ENCODE data around the gene CAV2.

CAV2 gene

GRCh38 chr7:116549370-116549769, 49.8 kb downstream of the CAV2 start:
- DNase-seq, result no peak

DNA sequence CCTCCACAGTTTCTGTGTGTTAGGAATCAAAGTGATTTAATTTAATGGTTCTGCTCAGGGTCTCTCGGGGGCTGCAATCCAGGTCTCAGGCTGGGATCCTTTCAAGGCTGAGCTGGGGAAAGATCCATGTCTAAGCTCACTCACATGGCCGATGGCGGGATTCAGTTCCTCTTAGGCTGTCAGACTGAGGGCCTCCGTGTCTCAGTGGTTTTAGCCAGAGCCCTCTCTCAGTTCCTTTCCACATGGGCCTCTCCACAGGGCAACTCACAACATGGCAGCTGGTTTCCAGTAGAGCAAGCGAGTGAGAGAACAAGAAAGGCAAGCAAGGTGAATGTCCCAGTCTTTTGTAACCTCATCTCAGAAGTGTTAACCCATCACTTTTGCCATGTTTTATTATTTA, 52.2 kb downstream of the CAV2 start:
- DNase-seq, result no peak

- no peak for DNase-seq
Measured at GRCh38 chr7:116552602-116553001, 53.1 kb downstream of the CAV2 start.

DNA sequence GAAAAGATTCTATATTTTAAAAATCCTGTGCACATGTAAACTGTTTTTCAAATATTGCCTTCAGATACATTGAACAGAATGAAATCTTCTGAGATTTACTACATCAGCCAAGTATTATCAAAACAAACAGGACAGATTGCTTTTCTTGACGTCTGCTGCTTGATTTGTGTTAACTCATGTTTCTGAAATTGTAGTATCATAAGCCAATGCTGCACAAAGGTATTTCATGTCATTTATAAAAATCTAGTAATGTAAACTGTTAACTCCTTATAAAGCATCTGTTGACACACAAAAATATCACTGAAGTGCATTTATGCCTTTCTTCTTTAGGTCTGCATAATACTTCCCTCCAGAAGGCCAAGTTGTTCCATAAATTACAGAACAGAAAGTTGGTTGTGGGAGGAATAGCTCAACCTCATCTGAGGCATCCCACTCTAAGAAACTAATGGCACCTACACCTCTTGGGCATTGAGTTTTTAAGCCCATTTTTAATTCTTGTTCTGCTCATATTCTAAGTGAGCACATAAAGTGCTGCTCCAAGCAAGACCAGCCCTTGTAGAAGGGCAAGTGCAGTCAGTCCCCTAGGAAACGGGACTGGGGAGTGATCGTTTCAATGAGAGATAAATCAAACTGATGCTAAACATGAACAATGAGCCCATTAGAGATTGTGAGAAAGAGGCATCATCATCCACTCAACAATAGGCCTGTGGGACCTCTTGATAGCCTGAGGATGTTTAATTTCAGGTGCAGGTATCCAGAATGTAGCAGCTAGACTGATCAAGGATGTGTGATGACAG, 53.8 kb downstream of the CAV2 start:
- DNase-seq, result no peak

DNA sequence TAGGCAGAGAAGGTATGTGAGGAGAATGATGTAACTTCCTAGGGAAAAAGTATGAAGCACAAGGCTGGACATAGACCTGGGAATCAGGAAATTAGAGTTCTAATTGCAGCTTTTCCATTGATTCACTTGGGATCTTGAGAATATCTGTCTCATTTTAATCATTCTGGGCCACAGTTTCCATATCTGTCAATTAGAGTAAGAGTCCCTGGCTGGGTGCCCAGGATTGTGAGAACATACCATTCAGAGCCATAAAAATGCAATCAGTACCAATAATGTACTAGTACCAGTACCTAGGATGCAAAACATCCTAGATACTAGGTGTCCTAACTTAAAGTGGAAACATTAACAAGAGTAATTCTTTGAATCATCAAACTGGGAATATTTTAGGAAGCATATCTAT, 54.9 kb downstream of the CAV2 start:
- DNase-seq, result no peak

DNA sequence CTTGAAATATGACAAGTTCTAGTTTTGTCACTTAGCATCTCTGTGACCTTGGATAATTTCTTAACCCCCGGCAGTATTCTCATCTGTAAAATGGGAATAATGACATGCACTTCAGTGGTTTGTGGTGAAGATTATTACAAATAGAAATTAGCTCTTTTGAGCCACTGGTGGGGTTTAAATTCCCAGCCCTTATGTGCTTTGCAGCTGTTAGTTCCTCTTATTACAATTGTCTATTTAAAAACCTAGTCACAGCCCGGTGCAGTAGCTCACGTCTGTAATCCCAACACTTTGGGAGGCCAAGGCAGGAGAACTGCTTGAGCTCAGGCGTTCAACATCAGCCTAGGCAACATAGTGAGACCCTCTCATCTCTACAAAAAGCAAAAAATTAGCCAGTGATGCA, 55.4 kb downstream of the CAV2 start:
- DNase-seq, result no peak

DNA sequence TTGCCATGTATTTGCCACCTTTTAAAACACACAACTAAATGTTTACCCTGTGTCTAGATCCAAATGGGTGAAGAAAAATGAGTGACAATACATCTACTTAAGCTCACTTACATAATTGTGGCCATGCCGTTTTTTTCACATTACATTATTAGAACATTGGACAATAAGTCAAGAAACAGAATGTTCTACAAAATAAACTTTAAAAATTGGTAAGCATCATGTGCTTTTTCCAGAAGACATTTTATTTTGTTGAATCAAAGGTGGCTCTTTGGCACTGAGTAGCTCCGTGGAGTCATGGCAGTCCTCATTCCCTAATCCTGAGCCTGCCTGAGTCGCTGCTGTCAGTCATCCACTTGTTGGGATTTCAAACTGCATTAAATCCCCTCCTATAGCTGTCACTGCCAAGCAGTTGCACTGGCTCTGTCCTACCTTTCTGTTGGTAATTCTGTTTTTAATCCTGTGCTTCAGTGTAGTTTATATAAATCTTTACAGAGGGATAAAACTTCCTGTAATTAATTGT, 57.6 kb downstream of the CAV2 start:
- no peak for DNase-seq

- no peak for DNase-seq
Measured at GRCh38 chr7:116557901-116558300, 58.4 kb downstream of the CAV2 start.
